GM12878 (cell line): ENCODE measurements around the gene CENPQ.

Experiments
- EGR1 ChIP-seq, 2 experiments: IDR thresholded peaks; 1 replicate in 1 of 2; 2 replicates in 1 of 2; pipeline ENCODE4 v1.6.1; 2011 to 2012; ENCODE audit warnings: low read depth in 2 of 2, low read length in 2 of 2, borderline replicate concordance in 1 of 2, mild to moderate bottlenecking in 1 of 2, moderate library complexity in 1 of 2
- JUNB ChIP-seq: IDR thresholded peaks from 2 replicates; pipeline ENCODE4 v1.6.1; 2016; ENCODE audit warnings: antibody characterized with exemption, mild to moderate bottlenecking
- MYC ChIP-seq: IDR thresholded peaks from 2 replicates; pipeline ENCODE4 v1.6.1; 2011; ENCODE audit warnings: mild to moderate bottlenecking, low read length, moderate library complexity, inconsistent platforms; ENCODE audit not compliant: insufficient read depth, insufficient replicate concordance, insufficient read length, severe bottlenecking
- POLR2A ChIP-seq: IDR thresholded peaks from 2 replicates; pipeline ENCODE4 v1.6.1; 2011; ENCODE audit warnings: low read depth, mild to moderate bottlenecking, low read length
- SP1 ChIP-seq: IDR thresholded peaks from one replicate; pipeline ENCODE4 v1.6.1; 2011; ENCODE audit warnings: low read depth, low read length
- SPI1 ChIP-seq: IDR thresholded peaks from 2 replicates; pipeline ENCODE4 v1.6.1; 2011; ENCODE audit warnings: low read depth, mild to moderate bottlenecking, low read length, moderate library complexity, borderline replicate concordance; ENCODE audit not compliant: insufficient read depth
- TF ChIP-seq, protein P1 (sequence below), 3 experiments: IDR thresholded peaks in 2 of 3; conservative IDR thresholded peaks in 1 of 3; 2 replicates each; pipeline ENCODE4 v1.5.1; 2011; ENCODE audit warnings: low read depth in 3 of 3, low read length in 3 of 3, mild to moderate bottlenecking in 3 of 3, control low read depth in 2 of 3, moderate library complexity in 2 of 3, inconsistent platforms in 1 of 3, mixed read lengths in 1 of 3; ENCODE audit not compliant: control insufficient read depth in 2 of 3, insufficient read depth in 1 of 3; ENCODE audit errors: extremely low read depth in 1 of 3
- TF ChIP-seq, protein P2 (sequence below): fragments of 450-650 bp; IDR thresholded peaks from 2 replicates; pipeline ENCODE4 v1.6.1; 2017; ENCODE audit warnings: mild to moderate bottlenecking, moderate library complexity
- TF ChIP-seq, protein P3 (sequence below): IDR thresholded peaks from 2 replicates; pipeline ENCODE4 v1.6.1; 2012; ENCODE audit warnings: mild to moderate bottlenecking, low read depth, low read length
- TF ChIP-seq, protein P4 (sequence below): fragments of 450-650 bp; IDR thresholded peaks from 2 replicates; pipeline ENCODE4 v1.6.1; 2016; ENCODE audit warnings: mild to moderate bottlenecking, moderate library complexity, borderline replicate concordance
- TF ChIP-seq, protein P5 (sequence below): IDR thresholded peaks from 2 replicates; pipeline ENCODE4 v1.6.1; 2012; ENCODE audit warnings: low read length, inconsistent platforms

DNA sequence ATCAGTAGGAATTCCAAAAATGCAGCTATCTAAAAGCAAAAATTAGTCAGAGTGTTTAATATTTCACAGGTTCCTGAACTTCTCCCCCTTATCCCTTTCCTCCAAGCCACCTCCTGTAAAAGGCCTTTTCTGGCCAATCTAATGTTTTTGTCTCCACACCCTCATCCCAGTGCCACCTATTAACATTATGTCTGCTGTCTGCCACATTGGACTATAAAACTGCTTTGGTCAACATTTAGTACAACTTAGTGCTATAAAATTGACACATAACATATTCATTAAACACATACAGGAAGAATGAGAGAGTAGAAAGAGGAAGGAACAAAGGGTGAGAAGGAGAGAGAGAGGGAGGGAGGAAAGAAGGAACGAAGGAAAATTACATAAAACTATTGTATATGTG is 47.8 kb upstream of the CENPQ start:
- TF ChIP-seq MYC (no peak), JUNB (no peak), SPI1 (no peak), EGR1 (IDR thresholded peaks at IDR 0.05; ENCODE audit: borderline replicate concordance in 1 of 2, low read depth in 2 of 2, low read length in 2 of 2) (no peak), POLR2A (no peak), SP1 (no peak)
- TF ChIP-seq, protein P1, sequence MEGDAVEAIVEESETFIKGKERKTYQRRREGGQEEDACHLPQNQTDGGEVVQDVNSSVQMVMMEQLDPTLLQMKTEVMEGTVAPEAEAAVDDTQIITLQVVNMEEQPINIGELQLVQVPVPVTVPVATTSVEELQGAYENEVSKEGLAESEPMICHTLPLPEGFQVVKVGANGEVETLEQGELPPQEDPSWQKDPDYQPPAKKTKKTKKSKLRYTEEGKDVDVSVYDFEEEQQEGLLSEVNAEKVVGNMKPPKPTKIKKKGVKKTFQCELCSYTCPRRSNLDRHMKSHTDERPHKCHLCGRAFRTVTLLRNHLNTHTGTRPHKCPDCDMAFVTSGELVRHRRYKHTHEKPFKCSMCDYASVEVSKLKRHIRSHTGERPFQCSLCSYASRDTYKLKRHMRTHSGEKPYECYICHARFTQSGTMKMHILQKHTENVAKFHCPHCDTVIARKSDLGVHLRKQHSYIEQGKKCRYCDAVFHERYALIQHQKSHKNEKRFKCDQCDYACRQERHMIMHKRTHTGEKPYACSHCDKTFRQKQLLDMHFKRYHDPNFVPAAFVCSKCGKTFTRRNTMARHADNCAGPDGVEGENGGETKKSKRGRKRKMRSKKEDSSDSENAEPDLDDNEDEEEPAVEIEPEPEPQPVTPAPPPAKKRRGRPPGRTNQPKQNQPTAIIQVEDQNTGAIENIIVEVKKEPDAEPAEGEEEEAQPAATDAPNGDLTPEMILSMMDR (IDR thresholded peaks at IDR 0.05 in 2 of 3, conservative IDR thresholded peaks at IDR 0.05 in 1 of 3; ENCODE audit: control insufficient read depth in 2 of 3, extremely low read depth in 1 of 3, insufficient read depth in 1 of 3, low read depth in 3 of 3, low read length in 3 of 3) = no peak
- TF ChIP-seq, protein P2, sequence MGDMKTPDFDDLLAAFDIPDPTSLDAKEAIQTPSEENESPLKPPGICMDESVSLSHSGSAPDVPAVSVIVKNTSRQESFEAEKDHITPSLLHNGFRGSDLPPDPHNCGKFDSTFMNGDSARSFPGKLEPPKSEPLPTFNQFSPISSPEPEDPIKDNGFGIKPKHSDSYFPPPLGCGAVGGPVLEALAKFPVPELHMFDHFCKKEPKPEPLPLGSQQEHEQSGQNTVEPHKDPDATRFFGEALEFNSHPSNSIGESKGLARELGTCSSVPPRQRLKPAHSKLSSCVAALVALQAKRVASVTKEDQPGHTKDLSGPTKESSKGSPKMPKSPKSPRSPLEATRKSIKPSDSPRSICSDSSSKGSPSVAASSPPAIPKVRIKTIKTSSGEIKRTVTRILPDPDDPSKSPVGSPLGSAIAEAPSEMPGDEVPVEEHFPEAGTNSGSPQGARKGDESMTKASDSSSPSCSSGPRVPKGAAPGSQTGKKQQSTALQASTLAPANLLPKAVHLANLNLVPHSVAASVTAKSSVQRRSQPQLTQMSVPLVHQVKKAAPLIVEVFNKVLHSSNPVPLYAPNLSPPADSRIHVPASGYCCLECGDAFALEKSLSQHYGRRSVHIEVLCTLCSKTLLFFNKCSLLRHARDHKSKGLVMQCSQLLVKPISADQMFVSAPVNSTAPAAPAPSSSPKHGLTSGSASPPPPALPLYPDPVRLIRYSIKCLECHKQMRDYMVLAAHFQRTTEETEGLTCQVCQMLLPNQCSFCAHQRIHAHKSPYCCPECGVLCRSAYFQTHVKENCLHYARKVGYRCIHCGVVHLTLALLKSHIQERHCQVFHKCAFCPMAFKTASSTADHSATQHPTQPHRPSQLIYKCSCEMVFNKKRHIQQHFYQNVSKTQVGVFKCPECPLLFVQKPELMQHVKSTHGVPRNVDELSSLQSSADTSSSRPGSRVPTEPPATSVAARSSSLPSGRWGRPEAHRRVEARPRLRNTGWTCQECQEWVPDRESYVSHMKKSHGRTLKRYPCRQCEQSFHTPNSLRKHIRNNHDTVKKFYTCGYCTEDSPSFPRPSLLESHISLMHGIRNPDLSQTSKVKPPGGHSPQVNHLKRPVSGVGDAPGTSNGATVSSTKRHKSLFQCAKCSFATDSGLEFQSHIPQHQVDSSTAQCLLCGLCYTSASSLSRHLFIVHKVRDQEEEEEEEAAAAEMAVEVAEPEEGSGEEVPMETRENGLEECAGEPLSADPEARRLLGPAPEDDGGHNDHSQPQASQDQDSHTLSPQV = no peak
- TF ChIP-seq, protein P3, sequence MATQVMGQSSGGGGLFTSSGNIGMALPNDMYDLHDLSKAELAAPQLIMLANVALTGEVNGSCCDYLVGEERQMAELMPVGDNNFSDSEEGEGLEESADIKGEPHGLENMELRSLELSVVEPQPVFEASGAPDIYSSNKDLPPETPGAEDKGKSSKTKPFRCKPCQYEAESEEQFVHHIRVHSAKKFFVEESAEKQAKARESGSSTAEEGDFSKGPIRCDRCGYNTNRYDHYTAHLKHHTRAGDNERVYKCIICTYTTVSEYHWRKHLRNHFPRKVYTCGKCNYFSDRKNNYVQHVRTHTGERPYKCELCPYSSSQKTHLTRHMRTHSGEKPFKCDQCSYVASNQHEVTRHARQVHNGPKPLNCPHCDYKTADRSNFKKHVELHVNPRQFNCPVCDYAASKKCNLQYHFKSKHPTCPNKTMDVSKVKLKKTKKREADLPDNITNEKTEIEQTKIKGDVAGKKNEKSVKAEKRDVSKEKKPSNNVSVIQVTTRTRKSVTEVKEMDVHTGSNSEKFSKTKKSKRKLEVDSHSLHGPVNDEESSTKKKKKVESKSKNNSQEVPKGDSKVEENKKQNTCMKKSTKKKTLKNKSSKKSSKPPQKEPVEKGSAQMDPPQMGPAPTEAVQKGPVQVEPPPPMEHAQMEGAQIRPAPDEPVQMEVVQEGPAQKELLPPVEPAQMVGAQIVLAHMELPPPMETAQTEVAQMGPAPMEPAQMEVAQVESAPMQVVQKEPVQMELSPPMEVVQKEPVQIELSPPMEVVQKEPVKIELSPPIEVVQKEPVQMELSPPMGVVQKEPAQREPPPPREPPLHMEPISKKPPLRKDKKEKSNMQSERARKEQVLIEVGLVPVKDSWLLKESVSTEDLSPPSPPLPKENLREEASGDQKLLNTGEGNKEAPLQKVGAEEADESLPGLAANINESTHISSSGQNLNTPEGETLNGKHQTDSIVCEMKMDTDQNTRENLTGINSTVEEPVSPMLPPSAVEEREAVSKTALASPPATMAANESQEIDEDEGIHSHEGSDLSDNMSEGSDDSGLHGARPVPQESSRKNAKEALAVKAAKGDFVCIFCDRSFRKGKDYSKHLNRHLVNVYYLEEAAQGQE = no peak
- TF ChIP-seq, protein P4, sequence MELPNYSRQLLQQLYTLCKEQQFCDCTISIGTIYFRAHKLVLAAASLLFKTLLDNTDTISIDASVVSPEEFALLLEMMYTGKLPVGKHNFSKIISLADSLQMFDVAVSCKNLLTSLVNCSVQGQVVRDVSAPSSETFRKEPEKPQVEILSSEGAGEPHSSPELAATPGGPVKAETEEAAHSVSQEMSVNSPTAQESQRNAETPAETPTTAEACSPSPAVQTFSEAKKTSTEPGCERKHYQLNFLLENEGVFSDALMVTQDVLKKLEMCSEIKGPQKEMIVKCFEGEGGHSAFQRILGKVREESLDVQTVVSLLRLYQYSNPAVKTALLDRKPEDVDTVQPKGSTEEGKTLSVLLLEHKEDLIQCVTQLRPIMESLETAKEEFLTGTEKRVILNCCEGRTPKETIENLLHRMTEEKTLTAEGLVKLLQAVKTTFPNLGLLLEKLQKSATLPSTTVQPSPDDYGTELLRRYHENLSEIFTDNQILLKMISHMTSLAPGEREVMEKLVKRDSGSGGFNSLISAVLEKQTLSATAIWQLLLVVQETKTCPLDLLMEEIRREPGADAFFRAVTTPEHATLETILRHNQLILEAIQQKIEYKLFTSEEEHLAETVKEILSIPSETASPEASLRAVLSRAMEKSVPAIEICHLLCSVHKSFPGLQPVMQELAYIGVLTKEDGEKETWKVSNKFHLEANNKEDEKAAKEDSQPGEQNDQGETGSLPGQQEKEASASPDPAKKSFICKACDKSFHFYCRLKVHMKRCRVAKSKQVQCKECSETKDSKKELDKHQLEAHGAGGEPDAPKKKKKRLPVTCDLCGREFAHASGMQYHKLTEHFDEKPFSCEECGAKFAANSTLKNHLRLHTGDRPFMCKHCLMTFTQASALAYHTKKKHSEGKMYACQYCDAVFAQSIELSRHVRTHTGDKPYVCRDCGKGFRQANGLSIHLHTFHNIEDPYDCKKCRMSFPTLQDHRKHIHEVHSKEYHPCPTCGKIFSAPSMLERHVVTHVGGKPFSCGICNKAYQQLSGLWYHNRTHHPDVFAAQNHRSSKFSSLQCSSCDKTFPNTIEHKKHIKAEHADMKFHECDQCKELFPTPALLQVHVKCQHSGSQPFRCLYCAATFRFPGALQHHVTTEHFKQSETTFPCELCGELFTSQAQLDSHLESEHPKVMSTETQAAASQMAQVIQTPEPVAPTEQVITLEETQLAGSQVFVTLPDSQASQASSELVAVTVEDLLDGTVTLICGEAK = no peak
- TF ChIP-seq, protein P5, sequence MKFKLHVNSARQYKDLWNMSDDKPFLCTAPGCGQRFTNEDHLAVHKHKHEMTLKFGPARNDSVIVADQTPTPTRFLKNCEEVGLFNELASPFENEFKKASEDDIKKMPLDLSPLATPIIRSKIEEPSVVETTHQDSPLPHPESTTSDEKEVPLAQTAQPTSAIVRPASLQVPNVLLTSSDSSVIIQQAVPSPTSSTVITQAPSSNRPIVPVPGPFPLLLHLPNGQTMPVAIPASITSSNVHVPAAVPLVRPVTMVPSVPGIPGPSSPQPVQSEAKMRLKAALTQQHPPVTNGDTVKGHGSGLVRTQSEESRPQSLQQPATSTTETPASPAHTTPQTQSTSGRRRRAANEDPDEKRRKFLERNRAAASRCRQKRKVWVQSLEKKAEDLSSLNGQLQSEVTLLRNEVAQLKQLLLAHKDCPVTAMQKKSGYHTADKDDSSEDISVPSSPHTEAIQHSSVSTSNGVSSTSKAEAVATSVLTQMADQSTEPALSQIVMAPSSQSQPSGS = no peak
